PC-9 (cell line): ENCODE measurements around the gene ADRA2B. TPM values are rescaled to one million over a fixed set of nuclear protein-coding genes. Genes with fewer than 3 reads are reported as not detected.
A peak's percentile ranks its signal among the peaks of the same experiment; 100 is the strongest.

Experiments
- BruUV-seq: library from RNA; stranded (reverse); fragments of 400-500 nt; replicated peaks from 2 replicates; lab custom pipeline; 2021; lab: Mats Ljungman, UMichigan
- CTCF ChIA-PET: fragments of 300-600 bp; sonication (Branson Sonifier 250); formaldehyde crosslinking; loops from one replicate; lab custom pipeline; 2022; ENCODE audit warnings: antibody characterized with exemption; lab: Charles Lee
- POLR2A ChIA-PET: fragments of 300-600 bp; sonication (Branson Sonifier 250); formaldehyde crosslinking; loops from one replicate; lab custom pipeline; 2022; ENCODE audit warnings: antibody characterized with exemption; ENCODE audit not compliant: unreplicated experiment; lab: Charles Lee
- DNase-seq, 2 experiments: peaks; one replicate each; pipeline versions ENCODE4 v3.0.0 to v3.0.0-alpha.2; 2015 to 2022; ENCODE audit warnings: mixed read lengths in 1 of 2
- H2AFZ ChIP-seq: fragments of 200-600 bp; sonication (generic); 2 replicates; pipeline ENCODE4 v1.8.1; 2017; ENCODE audit warnings: antibody characterized with exemption
- H3F3A ChIP-seq: fragments of 200-600 bp; sonication (generic); 2 replicates; pipeline ENCODE4 v1.8.1; 2017; ENCODE audit warnings: antibody characterized with exemption, mild to moderate bottlenecking, low read depth; ENCODE audit not compliant: insufficient read depth
- H3K27ac ChIP-seq: fragments of 200-600 bp; sonication (generic); 2 replicates; pipeline ENCODE4 v1.6.1; 2016; ENCODE audit warnings: mixed run types
- H3K27me3 ChIP-seq: fragments of 200-600 bp; sonication (generic); 2 replicates; pipeline ENCODE4 v1.6.1; 2016; ENCODE audit warnings: low read depth, mixed run types; ENCODE audit not compliant: insufficient read depth
- H3K36me3 ChIP-seq: fragments of 200-600 bp; sonication (generic); 2 replicates; pipeline ENCODE4 v1.6.1; 2016; ENCODE audit warnings: low read depth, mixed run types
- H3K4me1 ChIP-seq: fragments of 200-600 bp; sonication (generic); replicated peaks from 2 replicates; pipeline ENCODE4 v1.6.1; 2016; ENCODE audit warnings: mixed run types; ENCODE audit not compliant: insufficient read depth
- H3K4me2 ChIP-seq: fragments of 200-600 bp; sonication (generic); 2 replicates; pipeline ENCODE4 v1.6.1; 2017; ENCODE audit warnings: mixed run types
- H3K4me3 ChIP-seq: fragments of 200-600 bp; sonication (generic); 2 replicates; pipeline ENCODE4 v1.6.1; 2016; ENCODE audit warnings: mixed run types
- H3K79me2 ChIP-seq: fragments of 200-600 bp; sonication (generic); 2 replicates; pipeline ENCODE4 v1.6.1; 2017; ENCODE audit warnings: low read depth, mixed run types
- H3K9me2 ChIP-seq: fragments of 200-600 bp; sonication (generic); 2 replicates; pipeline ENCODE4 v1.8.1; 2017; ENCODE audit warnings: mild to moderate bottlenecking; ENCODE audit not compliant: insufficient read depth
- H3K9me3 ChIP-seq: fragments of 200-600 bp; sonication (generic); 2 replicates; pipeline ENCODE4 v1.8.1; 2016; ENCODE audit warnings: low read depth; ENCODE audit not compliant: insufficient read depth
- H4K20me1 ChIP-seq: fragments of 200-600 bp; sonication (generic); 2 replicates; pipeline ENCODE4 v1.8.1; 2017; ENCODE audit not compliant: insufficient read depth
- CTCF ChIP-seq: fragments of 200-600 bp; sonication (generic); conservative IDR thresholded peaks from 2 replicates; pipeline ENCODE4 v1.6.1; 2017; ENCODE audit warnings: mixed run types, antibody characterized with exemption, mild to moderate bottlenecking, moderate library complexity
- EZH2 ChIP-seq: fragments of 200-600 bp; sonication (generic); IDR thresholded peaks from 2 replicates; pipeline ENCODE4 v1.8.0; 2017; ENCODE audit warnings: antibody characterized with exemption, low read depth
- intact Hi-C: fragments of 100-400 bp; cut with micrococcal nuclease; formaldehyde crosslinking; loops from one replicate; pipeline ENCODE4 v1.10.0; 2022; ENCODE audit not compliant: unreplicated experiment
- total RNA-seq: library from RNA; stranded (reverse); gene quantifications from 2 replicates; pipeline ENCODE4 v1.2.3, GENCODE V29; 2021

The ADRA2B gene
- total RNA-seq, 1 experiment from 2014 or later = 0.26 TPM

- Histone ChIP-seq H3K27me3 (peaks cover 73% of the 10 kb centered on the region), H3K27ac (no peak overlapping the region), H3K36me3 (no peaks in the 10 kb centered on the region), H3K4me2 (no peak overlapping the region), H4K20me1 (no peaks in the 10 kb centered on the region), H3K9me2 (no peaks in the 10 kb centered on the region), H3K4me1 (peaks cover 5% of the 10 kb centered on the region; the same call in 1 of the 2 replicates), H3F3A (no peaks in the 10 kb centered on the region), H3K4me3 (no peak overlapping the region), H2AFZ (no peak overlapping the region), H3K9me3 (no peaks in the 10 kb centered on the region), H3K79me2 (no peaks in the 10 kb centered on the region)
- no TSS peak for BruUV-seq
- POLR2A ChIA-PET = no interaction called here
- CTCF ChIA-PET = no interaction called here
- TF ChIP-seq EZH2 = no peak
- TF ChIP-seq CTCF = no peak
- intact Hi-C loops = no loop called here
- DNase-seq = no peak
Measured at GRCh38 chr2:96119389-96119751, 3.0 kb upstream of the ADRA2B start.

- DNase-seq = no peak
- H3K4me3 ChIP-seq = no peak overlapping the region
- TF ChIP-seq EZH2 (no peak), CTCF (no peak)
- H3K9me3 ChIP-seq = no peaks in the 10 kb centered on the region
- H3K9me2 ChIP-seq = no peaks in the 10 kb centered on the region
- BruUV-seq = no TSS peak
- ChIA-PET POLR2A (no interaction called here), CTCF (no interaction called here)
- H3K27me3 ChIP-seq = peaks cover 68% of the 10 kb centered on the region
- H3K79me2 ChIP-seq = no peaks in the 10 kb centered on the region
- no peak overlapping the region for H2AFZ ChIP-seq
- H4K20me1 ChIP-seq = no peaks in the 10 kb centered on the region
- intact Hi-C loops = no loop called here
- no peak overlapping the region for H3K4me2 ChIP-seq
- no peak overlapping the region for H3K27ac ChIP-seq
- no peaks in the 10 kb centered on the region for H3F3A ChIP-seq
- H3K4me1 ChIP-seq = peaks cover 5% of the 10 kb centered on the region; the same call in 1 of the 2 replicates
- no peaks in the 10 kb centered on the region for H3K36me3 ChIP-seq
Measured at GRCh38 chr2:96118698-96119388, 2.5 kb upstream of the ADRA2B start.

- Histone ChIP-seq H3K79me2 (no peaks in the 10 kb centered on the region), H3K27me3 (peaks cover 66% of the 10 kb centered on the region), H3K27ac (no peak overlapping the region), H4K20me1 (no peaks in the 10 kb centered on the region), H2AFZ (no peak overlapping the region), H3K9me2 (no peaks in the 10 kb centered on the region), H3F3A (no peaks in the 10 kb centered on the region), H3K36me3 (no peaks in the 10 kb centered on the region), H3K4me1 (peaks cover 5% of the 10 kb centered on the region; the same call in 1 of the 2 replicates), H3K4me3 (peak overlapping the region; percentile 55; the same call in 1 of the 2 replicates), H3K4me2 (peak overlapping the region; percentile 81), H3K9me3 (no peaks in the 10 kb centered on the region)
- BruUV-seq = no TSS peak
- POLR2A ChIA-PET = no interaction called here
- intact Hi-C loops = loop anchor here (1.0 to 2.0 kb wide), 2 partner anchors 55 to 56 kb away; no protein-coding TSS in a partner anchor
- TF ChIP-seq EZH2 (no peak), CTCF (peak; percentile 25; the same call in 1 of the 2 replicates)
- DNase-seq = peak; percentile 46 to 52
- CTCF ChIA-PET = interaction anchor here (0.7 to 1.4 kb wide), 2 partner anchors 57 to 95 kb away, joined by 3 to 4 read pairs; no protein-coding TSS in a partner anchor
Measured at GRCh38 chr2:96117701-96118588, 1.6 kb upstream of the ADRA2B start.
